ENCODE measurements around the gene RHOA.
A peak's percentile ranks its signal among the peaks of the same experiment; 100 is the strongest.
"Not testable (repeated sequence)": the region's sequence is repeated elsewhere in the genome, so short reads cannot be mapped to it uniquely, and the experiment has no call there.

Gene RHOA

DNA sequence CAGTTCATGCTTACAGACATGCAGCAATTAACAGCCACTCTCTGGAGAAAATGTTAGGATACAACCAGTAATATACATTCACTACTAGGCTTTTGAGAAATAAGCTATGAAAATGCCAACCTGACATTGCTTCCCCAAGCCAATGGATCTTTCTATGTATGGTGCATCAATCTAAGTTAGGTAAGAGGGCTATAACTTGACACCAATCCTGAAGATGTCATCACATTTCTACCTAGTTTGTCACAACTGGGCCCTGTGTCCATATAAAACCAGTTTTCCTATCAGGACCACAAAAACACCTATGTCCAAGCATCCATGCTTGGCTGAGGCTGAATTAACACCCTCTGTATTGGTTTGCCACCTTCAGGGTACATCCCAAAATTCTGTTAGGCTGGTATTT lies 39.8 kb downstream of the RHOA start:
- DNase-seq (ENCODE audit: insufficient read length, low spot score) (no peak), FAIRE-seq (no peak)

DNA sequence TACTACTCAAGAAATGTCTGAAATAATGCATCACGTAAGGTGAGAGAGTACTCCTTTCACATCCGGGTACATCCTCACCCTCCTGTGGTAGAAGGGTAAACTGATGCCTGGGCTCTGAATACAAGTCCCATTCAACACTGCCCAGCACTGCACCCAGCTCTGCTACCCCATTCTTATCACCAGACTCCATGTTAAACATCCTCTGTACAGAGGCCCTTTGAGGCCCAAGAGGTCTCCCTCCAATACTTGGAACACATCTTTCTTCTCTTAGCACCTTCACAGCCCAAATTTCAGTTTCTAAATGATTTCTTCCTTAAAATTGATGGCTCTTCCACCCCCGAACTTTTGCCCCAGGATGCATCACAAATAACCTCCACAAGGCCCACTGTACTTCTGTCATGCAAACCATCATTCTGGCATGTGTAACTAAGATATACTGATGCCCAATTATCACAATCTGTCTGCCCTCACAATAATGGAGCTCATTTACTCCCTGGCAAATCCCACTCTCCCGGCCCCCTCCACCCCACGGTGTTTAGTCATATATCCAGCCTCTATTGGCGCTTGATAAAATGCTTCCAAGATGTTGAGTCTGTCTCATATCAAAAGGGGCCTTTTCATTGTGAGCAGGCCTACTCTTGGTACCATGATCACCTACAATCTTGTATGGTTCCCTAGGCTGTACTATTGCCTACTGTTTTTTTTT lies 41.0 kb downstream of the RHOA start:
- FAIRE-seq (no peak), DNase-seq (ENCODE audit: insufficient read length, low spot score) (no peak)

DNA sequence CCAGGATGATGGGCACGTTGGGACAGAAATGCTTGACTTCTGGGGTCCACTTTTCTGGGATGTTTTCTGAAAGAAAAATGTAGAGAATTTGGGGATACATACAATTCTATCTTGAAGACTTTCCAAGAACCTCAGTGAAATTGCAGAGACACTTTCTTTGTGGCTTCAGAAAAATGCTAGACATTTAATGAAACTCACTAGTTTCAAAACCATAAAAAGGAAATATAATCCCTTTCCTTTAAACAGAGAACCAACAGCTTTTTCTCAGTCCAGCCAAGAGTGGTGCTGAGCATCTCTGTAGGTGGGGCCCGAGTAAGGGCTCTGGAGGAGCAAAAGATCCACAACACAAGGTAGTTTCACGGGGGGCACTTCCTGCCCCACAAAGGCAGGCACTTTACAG lies 49.2 kb downstream of the RHOA start:
- no peak for FAIRE-seq
- no peak for DNase-seq (ENCODE audit: insufficient read length, low spot score)

DNA sequence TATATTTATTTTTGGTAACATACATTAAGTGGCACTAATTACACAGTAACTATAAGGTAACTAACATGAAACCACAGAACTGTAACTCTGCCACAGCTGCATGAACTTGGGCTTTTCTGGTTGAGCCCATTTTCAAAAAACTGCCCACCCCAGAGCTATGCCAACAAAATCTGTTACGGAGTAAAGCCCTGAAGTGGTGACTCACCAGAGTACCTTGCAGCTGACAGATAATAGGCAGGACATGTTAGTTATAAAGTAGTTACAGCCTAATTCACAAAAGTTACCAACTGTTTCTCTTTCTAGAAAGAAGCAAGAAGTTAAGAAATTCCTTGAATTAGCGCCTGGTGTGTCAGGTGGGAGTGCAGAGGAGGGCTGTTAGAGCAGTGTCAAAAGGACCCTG lies 52.2 kb downstream of the RHOA start:
- FAIRE-seq, result no peak

DNA sequence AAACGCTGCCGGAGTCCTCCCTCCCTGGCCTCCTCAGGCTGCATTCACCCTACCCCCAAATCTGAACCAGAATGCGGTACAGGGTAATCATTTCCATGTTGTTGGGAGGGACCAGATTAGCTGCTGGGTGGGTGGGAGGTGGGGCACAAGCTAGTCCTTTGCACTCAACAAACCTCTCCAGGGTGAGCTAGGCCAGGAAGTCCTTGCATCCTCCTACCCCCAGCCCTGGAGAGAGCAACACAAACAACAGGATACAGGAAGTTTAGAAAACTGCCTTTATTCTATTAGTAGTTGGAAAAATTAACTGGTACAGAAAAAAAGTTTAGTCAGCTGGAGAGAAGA lies 52.9 kb downstream of the RHOA start:
- DNase-seq (ENCODE audit: insufficient read length, low spot score) (no peak), FAIRE-seq (no peak)

More for the DNA sequence above, 52.2 kb downstream of the RHOA start:
- no peak for DNase-seq (ENCODE audit: insufficient read length, low spot score)

DNA sequence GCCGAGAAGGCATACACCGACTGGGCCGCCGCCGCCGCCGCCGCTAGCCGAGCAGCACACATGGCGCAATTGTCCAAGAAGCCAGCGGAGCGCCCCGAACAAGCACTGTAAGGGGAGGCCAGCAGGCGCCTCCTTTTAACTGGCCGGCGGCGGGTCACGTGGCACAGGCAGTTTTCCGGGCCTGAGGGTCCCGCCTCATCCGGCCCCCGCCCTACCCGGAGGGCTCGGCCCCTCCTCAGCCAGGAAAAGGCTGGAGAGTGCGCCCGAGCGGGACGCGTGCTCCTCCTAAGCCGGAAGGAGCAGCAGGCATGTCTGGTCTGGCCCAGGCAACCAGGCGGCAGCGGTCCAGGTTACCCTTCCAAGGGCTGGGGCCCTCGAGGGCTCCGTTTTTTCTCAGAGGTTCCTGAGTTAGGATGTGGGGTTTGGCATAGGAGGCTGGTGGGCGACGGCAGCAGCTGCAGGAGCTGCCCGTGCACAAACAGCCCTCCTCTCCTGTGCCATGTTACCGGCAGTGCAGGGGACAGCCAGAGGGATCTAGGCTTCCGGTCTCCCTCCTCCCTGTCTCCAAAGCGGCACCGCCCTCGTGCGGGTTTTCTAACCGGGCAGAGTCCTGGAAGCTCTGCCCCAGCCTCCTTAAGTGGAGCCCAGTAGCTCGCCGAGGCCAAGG lies 53.4 kb downstream of the RHOA start, which contains the start of gene GPX1:
GPX1 (minus strand) TSS at position 137 of the 667 bp plus-strand sequence; CDS start at position 62, 75 bp downstream.
- peak; percentile 93 for FAIRE-seq
- peak; percentile 92 for DNase-seq (ENCODE audit: insufficient read length, low spot score)

DNA sequence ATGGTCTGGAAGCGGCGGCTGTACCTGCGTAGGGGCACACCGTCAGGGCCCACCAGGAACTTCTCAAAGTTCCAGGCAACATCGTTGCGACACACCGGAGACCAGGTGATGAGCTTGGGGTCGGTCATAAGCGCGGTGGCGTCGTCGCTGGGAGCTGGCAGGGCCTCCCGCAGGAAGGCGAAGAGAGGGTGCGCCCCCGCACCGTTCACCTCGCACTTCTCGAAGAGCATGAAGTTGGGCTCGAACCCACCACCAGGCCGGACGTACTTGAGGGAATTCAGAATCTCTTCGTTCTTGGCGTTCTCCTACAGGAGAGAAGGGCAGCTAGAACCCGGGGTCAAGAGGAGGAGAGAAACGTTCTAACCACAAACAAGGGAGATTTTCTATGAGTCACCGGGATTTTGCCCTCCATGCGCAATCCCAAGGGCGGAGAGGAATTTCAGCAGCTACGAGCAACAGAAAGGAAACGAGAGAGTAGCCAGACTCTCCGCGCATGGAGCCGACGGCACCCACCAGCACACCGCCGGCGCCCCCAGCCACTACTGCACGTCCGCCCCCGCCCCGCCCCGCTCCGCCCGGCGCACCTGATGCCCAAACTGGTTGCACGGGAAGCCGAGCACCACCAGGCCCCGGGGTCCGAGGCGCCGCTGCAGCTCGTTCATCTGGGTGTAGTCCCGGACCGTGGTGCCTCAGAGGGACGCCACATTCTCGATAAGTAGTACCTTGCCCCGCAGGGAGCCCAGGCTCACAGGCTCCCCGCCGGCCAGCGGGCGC lies 54.1 kb downstream of the RHOA start:
- FAIRE-seq, result not testable (repeated sequence)
- DNase-seq (ENCODE audit: insufficient read length, low spot score), result peak; percentile 53

DNA sequence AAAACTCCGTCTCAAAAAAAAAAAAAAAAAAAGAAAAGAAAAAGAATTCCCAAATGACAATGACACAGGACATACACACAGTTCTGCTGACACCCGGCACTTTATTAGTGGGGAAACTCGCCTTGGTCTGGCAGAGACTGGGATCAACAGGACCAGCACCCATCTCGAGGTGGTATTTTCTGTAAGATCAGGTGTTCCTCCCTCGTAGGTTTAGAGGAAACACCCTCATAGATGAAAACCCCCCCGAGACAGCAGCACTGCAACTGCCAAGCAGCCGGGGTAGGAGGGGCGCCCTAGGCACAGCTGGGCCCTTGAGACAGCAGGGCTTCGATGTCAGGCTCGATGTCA lies 54.7 kb downstream of the RHOA start:
- FAIRE-seq; DNase-seq (ENCODE audit: insufficient read length, low spot score): not testable (repeated sequence)

DNA sequence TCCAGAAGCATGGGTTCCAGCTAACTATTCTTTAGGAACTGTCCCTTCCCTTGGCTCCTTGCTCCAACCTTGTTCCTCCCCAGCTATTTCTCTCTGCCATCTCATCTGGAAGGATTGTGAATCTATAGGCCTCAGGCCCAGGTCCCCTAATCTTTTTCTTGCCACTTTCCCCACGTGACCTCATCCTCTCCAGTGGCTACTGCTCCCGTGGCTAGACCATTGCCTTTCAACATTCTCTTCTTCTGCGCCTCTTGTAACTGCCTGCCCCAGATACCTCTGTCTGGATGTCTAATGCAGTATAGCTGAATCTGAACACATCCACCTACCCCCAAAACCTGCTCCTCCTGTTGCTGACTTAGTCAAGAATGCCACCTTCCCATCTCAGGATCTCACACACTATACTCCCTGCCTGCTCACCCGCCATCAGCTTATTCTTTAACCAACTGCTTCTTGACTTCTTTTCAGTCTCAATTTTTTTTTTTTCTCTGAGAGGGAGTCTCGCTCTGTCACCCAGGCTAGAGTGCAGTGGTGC lies 58.8 kb downstream of the RHOA start:
- no peak for FAIRE-seq
- DNase-seq (ENCODE audit: insufficient read length, low spot score), result no peak

DNA sequence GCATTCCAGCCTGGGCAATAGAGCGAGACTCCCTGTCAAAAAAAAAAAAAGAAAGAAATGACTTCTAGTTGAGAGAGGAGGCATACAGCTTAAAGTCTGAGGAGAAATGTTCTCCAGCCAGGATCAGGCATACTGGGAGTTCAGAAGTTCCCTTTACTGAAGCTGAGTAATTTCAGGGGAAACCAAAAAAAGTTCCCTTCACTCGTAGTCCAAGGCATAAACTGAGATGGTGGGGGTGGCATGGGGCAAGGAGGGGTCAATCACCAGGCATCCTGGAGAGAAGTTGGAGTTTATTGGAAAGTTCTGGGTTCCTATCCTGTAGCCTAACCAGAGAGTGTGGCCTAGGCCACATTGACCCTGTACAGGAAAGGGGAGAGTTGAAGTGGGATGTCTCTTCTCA lies 59.5 kb downstream of the RHOA start:
- FAIRE-seq (no peak), DNase-seq (ENCODE audit: insufficient read length, low spot score) (no peak)

DNA sequence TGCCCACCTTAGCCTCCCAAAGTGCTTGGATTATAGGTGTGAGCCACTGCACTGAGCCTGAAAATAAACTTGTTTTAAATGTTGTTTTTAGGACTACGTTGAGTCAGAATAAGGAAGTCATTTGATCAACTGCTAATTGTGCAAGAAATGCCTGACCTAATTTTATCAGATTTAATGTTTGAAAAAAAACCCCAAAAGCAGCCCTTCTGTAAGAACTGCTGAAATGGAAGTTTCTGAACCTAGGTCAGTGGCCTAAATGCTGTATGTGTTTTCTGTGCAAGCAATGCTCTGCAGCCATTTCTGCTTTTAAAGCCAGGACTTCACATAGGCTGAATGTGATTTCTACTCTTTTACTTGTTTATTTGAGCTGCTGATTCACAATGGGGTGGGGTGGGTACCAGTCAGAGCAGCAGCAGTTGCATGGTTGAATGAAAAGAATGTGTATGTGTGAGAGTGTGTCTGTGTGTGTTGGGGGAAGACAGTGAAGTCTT lies 60.2 kb downstream of the RHOA start:
- FAIRE-seq (no peak), DNase-seq (ENCODE audit: insufficient read length, low spot score) (no peak)

DNA sequence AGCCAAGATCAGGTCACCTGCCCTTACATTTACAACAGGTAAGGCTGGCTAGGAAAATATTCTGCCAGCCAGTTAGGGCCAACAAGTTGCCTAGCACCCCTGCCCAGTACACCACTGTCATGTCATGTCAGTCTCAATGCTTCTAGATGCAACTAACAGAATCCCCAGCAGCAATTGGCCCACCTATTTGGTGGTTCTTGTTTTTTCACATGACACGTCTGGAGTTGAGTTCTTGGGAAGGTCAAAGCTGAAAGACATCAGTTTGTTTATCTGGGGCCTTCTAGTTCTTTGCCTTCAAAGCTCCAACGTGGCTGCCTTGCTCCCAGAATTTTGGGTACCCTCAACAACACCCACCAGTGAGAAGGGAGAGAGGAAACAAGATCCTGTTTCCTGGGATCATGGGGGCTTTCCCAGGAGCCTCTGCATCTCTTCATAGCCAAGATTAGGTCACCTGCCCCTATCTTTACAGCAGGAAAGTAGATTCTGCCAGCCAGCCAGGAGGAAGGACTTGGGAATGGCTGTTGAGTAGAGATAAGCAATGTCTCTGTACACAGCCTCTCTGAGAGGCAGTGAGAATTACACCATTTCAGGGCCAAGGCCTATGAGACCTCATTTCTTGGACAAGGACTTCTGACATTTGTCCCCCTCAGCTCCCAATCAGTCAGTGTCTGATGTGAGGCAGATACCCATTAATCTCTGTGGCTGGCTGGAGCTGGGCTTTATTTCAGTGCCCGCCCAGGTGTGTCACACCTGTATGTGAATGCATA lies 62.2 kb downstream of the RHOA start:
- DNase-seq (ENCODE audit: insufficient read length, low spot score) (no peak), FAIRE-seq (no peak)

DNA sequence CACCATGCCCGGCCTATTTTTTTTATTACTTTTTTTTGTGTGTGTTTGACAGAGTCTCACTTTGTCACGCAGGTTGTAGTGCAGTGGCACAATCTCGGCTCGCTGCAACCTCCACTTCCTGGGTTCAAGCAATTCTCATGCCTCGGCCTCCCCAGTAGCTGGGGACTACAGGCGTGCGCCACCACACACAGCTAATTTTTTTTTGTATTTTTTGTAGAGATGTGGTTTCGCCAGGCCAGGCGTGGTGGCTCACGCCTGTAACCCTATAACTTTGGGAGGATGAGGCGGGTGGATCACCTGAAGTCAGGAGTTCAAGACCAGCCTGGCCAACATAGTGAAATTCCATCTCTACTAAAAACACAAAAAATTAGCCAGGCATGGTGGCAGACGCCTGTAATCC lies 63.4 kb downstream of the RHOA start:
- not testable (repeated sequence) for FAIRE-seq; DNase-seq (ENCODE audit: insufficient read length, low spot score)

DNA sequence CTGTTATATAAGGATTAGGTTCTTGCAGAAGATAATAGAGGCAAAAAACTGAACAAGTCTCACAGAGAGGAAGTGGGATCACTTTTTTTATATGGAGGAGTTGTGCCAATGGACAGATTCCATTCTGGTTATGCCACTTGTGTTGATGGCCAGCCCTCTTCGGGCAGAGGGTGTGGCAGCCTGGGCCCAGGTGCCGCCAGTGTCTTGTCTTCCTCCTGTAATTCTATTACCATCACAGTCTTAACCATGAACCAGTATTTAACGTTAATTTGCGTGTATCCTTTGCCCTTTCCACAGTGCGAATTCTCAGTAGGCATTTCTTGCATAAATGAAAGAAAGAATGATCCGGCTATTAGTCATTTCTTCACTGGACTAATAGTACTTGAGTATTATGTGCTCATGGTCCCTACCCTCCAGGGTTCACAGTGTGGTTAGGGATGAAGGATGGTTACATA lies 65.0 kb downstream of the RHOA start:
- FAIRE-seq, result no peak

DNA sequence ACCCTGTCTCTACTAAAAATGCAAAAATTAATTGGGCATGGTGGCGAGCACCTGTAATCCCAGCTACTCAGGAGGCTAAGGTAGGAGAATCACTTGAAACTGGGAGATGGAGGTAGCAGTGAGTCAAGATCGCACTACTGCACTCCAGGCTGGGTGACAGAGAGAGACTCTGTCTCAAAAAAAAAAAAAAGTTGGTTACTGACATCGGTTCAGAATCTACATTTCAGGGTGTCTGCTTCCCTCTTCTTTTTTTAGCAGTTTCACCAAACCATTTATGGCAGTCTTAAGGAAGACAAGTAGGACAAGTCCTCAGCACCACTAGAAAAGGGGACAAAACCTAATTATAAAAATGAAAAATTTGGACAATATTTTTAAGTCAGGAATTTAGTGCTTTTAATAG lies 68.6 kb downstream of the RHOA start:
- no peak for DNase-seq (ENCODE audit: insufficient read length, low spot score)
- no peak for FAIRE-seq

More for the DNA sequence above, 65.0 kb downstream of the RHOA start:
- DNase-seq (ENCODE audit: insufficient read length, low spot score), result no peak

DNA sequence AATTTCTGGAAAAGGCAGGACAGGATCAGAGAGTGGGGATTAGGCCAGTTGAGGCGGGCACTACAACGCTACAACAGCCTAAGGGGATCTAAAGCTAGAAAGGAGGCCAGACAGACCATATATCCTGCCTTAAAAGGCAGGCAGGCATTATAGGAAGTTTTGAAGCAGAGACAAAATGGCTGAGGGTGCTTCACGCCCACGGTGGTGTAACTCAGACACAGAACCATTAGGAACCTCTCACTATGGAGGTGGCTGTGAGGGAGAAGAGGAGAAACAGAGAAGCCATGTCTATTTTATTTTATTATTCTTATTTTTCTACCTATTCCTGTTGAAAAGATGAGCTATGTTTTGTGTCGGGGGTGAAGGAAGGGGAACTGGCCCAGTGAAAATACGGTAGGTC lies 69.8 kb downstream of the RHOA start:
- no peak for FAIRE-seq
- no peak for DNase-seq (ENCODE audit: insufficient read length, low spot score)

DNA sequence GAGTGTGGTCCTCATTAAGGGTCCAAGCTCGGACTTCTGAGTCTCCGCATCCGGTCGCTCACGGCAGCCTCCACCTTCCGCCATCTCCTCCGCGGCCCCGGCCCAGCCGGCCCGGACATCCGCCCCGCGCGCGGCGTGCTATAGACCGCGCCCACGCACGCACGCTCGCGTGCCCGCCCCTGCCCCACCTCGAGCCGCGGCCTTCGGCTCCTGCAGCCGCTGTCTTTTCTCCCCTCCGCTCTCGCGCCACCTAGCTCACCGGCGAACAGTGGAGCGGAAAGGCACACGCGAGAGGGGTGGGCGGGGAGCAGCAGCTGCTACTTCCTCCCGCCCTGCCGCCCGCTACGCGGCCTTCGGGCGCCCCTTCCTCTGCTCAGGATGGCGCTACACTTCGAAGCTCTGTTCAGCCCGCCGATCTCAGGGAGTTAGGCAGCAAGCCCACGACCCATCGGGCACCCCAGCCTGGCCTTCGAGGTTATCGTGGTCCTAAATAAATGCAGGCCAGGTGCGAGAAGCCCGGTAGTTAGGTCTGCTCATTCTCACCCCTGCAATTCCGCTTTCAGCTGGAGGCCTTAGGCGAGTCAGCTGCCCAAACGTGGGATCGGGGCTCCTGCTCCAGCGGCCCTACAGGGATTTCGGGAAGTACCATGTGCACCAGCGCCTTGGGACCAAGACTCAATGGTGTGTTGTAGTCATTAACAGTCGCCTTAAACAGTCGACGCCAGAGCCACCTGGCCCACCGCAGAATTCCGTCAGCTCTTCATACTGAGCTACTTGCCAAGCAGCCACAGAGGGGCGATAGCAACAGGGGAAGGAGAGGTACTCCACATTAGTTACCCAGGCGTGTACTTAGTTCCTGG lies 71.6 kb downstream of the RHOA start, which contains the start of gene USP4:
USP4 (minus strand) TSS at position 113 of the 860 bp plus-strand sequence; CDS start at position 84, 29 bp downstream.
- peak; percentile 97 for FAIRE-seq
- peak; percentile 88 for DNase-seq (ENCODE audit: insufficient read length, low spot score)

DNA sequence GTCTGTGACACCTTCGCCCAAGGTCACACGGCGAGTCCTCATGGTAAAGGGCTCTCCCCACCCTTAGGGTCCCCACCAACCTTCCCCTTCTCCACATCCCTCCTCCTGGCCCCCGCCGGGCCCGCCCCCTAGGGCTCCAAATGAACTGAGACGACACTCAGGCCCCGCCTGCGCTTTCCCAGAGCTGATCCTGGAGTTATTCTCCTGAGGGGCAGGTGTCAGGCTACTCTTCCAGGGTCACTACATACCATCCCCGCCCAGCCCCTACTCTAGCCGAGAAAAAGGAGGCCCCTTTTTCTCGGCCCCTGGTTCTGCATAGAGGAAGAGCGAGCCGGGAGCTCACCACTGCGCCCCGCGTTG lies 72.2 kb downstream of the RHOA start:
- no peak for DNase-seq (ENCODE audit: insufficient read length, low spot score)

DNA sequence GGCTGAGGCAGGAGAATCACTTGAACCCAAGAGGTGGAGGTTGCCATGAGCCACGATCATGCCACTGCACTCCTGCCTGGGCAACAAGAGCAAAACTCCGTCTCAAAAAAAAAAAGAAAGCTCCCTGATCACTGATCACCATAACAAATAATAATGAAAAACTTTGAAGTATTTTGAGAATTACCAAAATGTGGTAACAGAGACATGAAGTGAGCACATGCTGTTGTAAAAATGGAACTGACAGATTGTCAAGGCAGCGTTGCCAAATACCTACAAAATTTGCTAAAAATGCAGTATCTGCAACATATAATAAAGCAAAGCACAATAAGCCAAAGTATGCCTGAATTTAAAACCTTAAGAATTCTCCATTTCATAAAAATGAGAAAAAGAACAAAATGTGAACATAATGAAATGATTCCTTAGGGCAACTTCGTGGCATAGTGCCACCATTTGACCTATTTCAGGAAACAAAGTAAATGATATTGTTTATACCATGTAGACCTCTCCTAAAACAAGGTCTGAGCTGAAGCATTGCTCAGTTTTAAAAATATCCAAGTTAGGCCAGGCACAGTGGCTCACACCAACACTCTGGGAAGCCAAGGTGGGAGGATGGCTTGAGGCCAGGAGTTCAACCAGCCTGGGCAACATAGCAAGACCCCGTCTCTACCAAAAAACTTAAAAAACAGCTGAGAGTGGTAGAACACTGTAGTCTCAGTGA lies 77.7 kb downstream of the RHOA start:
- DNase-seq (ENCODE audit: insufficient read length, low spot score), result no peak
- no peak for FAIRE-seq

More for the DNA sequence above, 72.2 kb downstream of the RHOA start:
- FAIRE-seq, result no peak

Measured in HTR-8/SVneo (cell line).